ENCODE measurements around the gene SPIRE1. TPM values are rescaled to one million over a fixed set of nuclear protein-coding genes. Genes with fewer than 3 reads are reported as not detected.
"Not testable (repeated sequence)": the region's sequence is repeated elsewhere in the genome, so short reads cannot be mapped to it uniquely, and the experiment has no call there.

The SPIRE1 gene
- polyA plus RNA-seq, 1 donor from 2014 or later: 22.2 TPM

- Histone ChIP-seq H3K9me2 (ENCODE audit: insufficient read depth, low read length) (no peaks in the 10 kb centered on the region), H3F3A (ENCODE audit: insufficient read depth, low read length, poor library complexity, severe bottlenecking) (no peaks in the 10 kb centered on the region), H3K27ac (ENCODE audit: low read length) (no peak overlapping the region), H4K20me1 (ENCODE audit: insufficient read depth) (no peaks in the 10 kb centered on the region), H3K9ac (ENCODE audit: low read length) (no peak overlapping the region), H3K79me2 (replicated peaks; ENCODE audit: insufficient read depth, low read length) (peaks cover 8% of the 10 kb centered on the region), H3K27me3 (ENCODE audit: insufficient read depth, low read depth, low read length) (no peaks in the 10 kb centered on the region), H3K4me2 (ENCODE audit: low read length) (no peak overlapping the region), H3K36me3 (ENCODE audit: insufficient read depth, low read length) (no peaks in the 10 kb centered on the region), H2AFZ (ENCODE audit: low read depth, low read length) (no peak overlapping the region), H3K9me3 (ENCODE audit: low read length) (peaks cover 4% of the 10 kb centered on the region), H3K4me3 (ENCODE audit: low read length) (no peak overlapping the region)
- TF ChIP-seq SMC3 (conservative IDR thresholded peaks at IDR 0.05; ENCODE audit: poor library complexity): no peak
- TF ChIP-seq POLR2AphosphoS5 (IDR thresholded peaks at IDR 0.05): no peak
- no peak for TF ChIP-seq RAD21 (conservative IDR thresholded peaks at IDR 0.05)
- TF ChIP-seq EP300 (conservative IDR thresholded peaks at IDR 0.05; ENCODE audit: poor library complexity, severe bottlenecking): no peak
- no peak for TF ChIP-seq TAF1 (IDR thresholded peaks at IDR 0.05; ENCODE audit: low read depth)
- TF ChIP-seq EZH2 (IDR thresholded peaks at IDR 0.05; ENCODE audit: borderline replicate concordance, insufficient read depth, low read length, poor library complexity, severe bottlenecking): no peak
- no peak for TF ChIP-seq MXI1 (conservative IDR thresholded peaks at IDR 0.05; ENCODE audit: poor library complexity, severe bottlenecking)
- no peak for TF ChIP-seq REST (IDR thresholded peaks at IDR 0.05; ENCODE audit: borderline replicate concordance)
Measured at GRCh38 chr18:12564861-12565260, 93.0 kb downstream of the SPIRE1 start.

- Histone ChIP-seq H2AFZ (ENCODE audit: low read depth, low read length) (no peak overlapping the region), H3K9me2 (ENCODE audit: insufficient read depth, low read length) (no peaks in the 10 kb centered on the region), H3K79me2 (replicated peaks; ENCODE audit: insufficient read depth, low read length) (peaks cover 5% of the 10 kb centered on the region), H3K27ac (ENCODE audit: low read length) (no peak overlapping the region), H3F3A (ENCODE audit: insufficient read depth, low read length, poor library complexity, severe bottlenecking) (no peaks in the 10 kb centered on the region), H3K4me3 (ENCODE audit: low read length) (no peak overlapping the region), H3K9ac (ENCODE audit: low read length) (no peak overlapping the region), H3K36me3 (ENCODE audit: insufficient read depth, low read length) (no peaks in the 10 kb centered on the region), H3K4me2 (ENCODE audit: low read length) (no peak overlapping the region), H3K9me3 (ENCODE audit: low read length) (peaks cover 4% of the 10 kb centered on the region), H4K20me1 (ENCODE audit: insufficient read depth) (no peaks in the 10 kb centered on the region), H3K27me3 (ENCODE audit: insufficient read depth, low read depth, low read length) (no peaks in the 10 kb centered on the region)
- TF ChIP-seq TAF1 (IDR thresholded peaks at IDR 0.05; ENCODE audit: low read depth) (no peak), RAD21 (conservative IDR thresholded peaks at IDR 0.05) (no peak), SMC3 (conservative IDR thresholded peaks at IDR 0.05; ENCODE audit: poor library complexity) (no peak), MXI1 (conservative IDR thresholded peaks at IDR 0.05; ENCODE audit: poor library complexity, severe bottlenecking) (no peak), CTCF (IDR thresholded peaks at IDR 0.05; ENCODE audit: poor library complexity, severe bottlenecking) (no peak), EZH2 (IDR thresholded peaks at IDR 0.05; ENCODE audit: borderline replicate concordance, insufficient read depth, low read length, poor library complexity, severe bottlenecking) (no peak), POLR2AphosphoS5 (IDR thresholded peaks at IDR 0.05) (no peak), EP300 (conservative IDR thresholded peaks at IDR 0.05; ENCODE audit: poor library complexity, severe bottlenecking) (no peak), REST (IDR thresholded peaks at IDR 0.05; ENCODE audit: borderline replicate concordance) (no peak)
Measured at GRCh38 chr18:12564378-12564777, 93.5 kb downstream of the SPIRE1 start.

- H3K27ac ChIP-seq (ENCODE audit: low read length); H3K9ac ChIP-seq (ENCODE audit: low read length); H3K79me2 ChIP-seq (replicated peaks; ENCODE audit: insufficient read depth, low read length); H4K20me1 ChIP-seq (ENCODE audit: insufficient read depth); H3K4me2 ChIP-seq (ENCODE audit: low read length); H3K9me3 ChIP-seq (ENCODE audit: low read length); H3K9me2 ChIP-seq (ENCODE audit: insufficient read depth, low read length); H3K27me3 ChIP-seq (ENCODE audit: insufficient read depth, low read depth, low read length); H3K4me3 ChIP-seq (ENCODE audit: low read length); H2AFZ ChIP-seq (ENCODE audit: low read depth, low read length); H3K36me3 ChIP-seq (ENCODE audit: insufficient read depth, low read length); H3F3A ChIP-seq (ENCODE audit: insufficient read depth, low read length, poor library complexity, severe bottlenecking): not testable (repeated sequence)
Measured at GRCh38 chr18:12560600-12560999, 97.3 kb downstream of the SPIRE1 start.

All from neural cell (in vitro differentiated cells).